ENCODE measurements around the gene HIVEP2.

HIVEP2 gene

GRCh38 chr6:142803495-142804058, 141.4 kb downstream of the HIVEP2 start:
- Histone ChIP-seq H3K27ac (no peak overlapping the region), H3K36me3 (no peaks in the 10 kb centered on the region), H3K4me1 (ENCODE audit: control insufficient read depth in 1 of 2, insufficient read depth in 1 of 2, low read depth in 1 of 2, low read length in 1 of 2) (peaks cover 0 to 7% of the 10 kb centered on the region in 2 experiments), H3K4me3 (ENCODE audit: low read depth in 1 of 2, low read length in 1 of 2) (no peak overlapping the region), H3K27me3 (no peaks in the 10 kb centered on the region), H3K9me3 (no peaks in the 10 kb centered on the region)
- TF ChIP-seq CTCF (IDR thresholded peaks at IDR 0.05) = no peak

- Histone ChIP-seq H3K4me1 (ENCODE audit: control insufficient read depth in 1 of 2, insufficient read depth in 1 of 2, low read depth in 1 of 2, low read length in 1 of 2) (peaks cover 0 to 7% of the 10 kb centered on the region in 2 experiments), H3K27ac (no peak overlapping the region), H3K27me3 (no peaks in the 10 kb centered on the region), H3K9me3 (no peaks in the 10 kb centered on the region), H3K36me3 (no peaks in the 10 kb centered on the region), H3K4me3 (ENCODE audit: low read depth in 1 of 2, low read length in 1 of 2) (no peak overlapping the region)
- TF ChIP-seq CTCF (IDR thresholded peaks at IDR 0.05) = no peak
Measured at GRCh38 chr6:142803032-142803431, 141.9 kb downstream of the HIVEP2 start.

GRCh38 chr6:142802124-142802523, 142.9 kb downstream of the HIVEP2 start:
- Histone ChIP-seq H3K4me3 (ENCODE audit: low read depth in 1 of 2, low read length in 1 of 2) (no peak overlapping the region), H3K9me3 (no peaks in the 10 kb centered on the region), H3K27me3 (no peaks in the 10 kb centered on the region), H3K4me1 (ENCODE audit: control insufficient read depth in 1 of 2, insufficient read depth in 1 of 2, low read depth in 1 of 2, low read length in 1 of 2) (peaks cover 0 to 7% of the 10 kb centered on the region in 2 experiments), H3K36me3 (no peaks in the 10 kb centered on the region), H3K27ac (no peak overlapping the region)
- TF ChIP-seq CTCF (IDR thresholded peaks at IDR 0.05) = no peak

GRCh38 chr6:142800240-142800639, 144.7 kb downstream of the HIVEP2 start:
- no peaks in the 10 kb centered on the region for H3K9me3 ChIP-seq
- H3K4me3 ChIP-seq (ENCODE audit: low read depth in 1 of 2, low read length in 1 of 2) = no peak overlapping the region
- H3K4me1 ChIP-seq (ENCODE audit: control insufficient read depth in 1 of 2, insufficient read depth in 1 of 2, low read depth in 1 of 2, low read length in 1 of 2) = peaks cover 8 to 17% of the 10 kb centered on the region in 2 experiments
- no peak overlapping the region for H3K27ac ChIP-seq
- H3K27me3 ChIP-seq = no peaks in the 10 kb centered on the region
- no peaks in the 10 kb centered on the region for H3K36me3 ChIP-seq
- no peak for TF ChIP-seq CTCF (IDR thresholded peaks at IDR 0.05)

GRCh38 chr6:142799639-142800038, 145.3 kb downstream of the HIVEP2 start:
- no peak for TF ChIP-seq CTCF (IDR thresholded peaks at IDR 0.05)
- H3K27me3 ChIP-seq = no peaks in the 10 kb centered on the region
- H3K4me1 ChIP-seq (ENCODE audit: control insufficient read depth in 1 of 2, insufficient read depth in 1 of 2, low read depth in 1 of 2, low read length in 1 of 2) = peaks cover 8 to 17% of the 10 kb centered on the region in 2 experiments
- H3K4me3 ChIP-seq (ENCODE audit: low read depth in 1 of 2, low read length in 1 of 2) = no peak overlapping the region
- no peak overlapping the region for H3K27ac ChIP-seq
- H3K9me3 ChIP-seq = no peaks in the 10 kb centered on the region
- H3K36me3 ChIP-seq = no peaks in the 10 kb centered on the region
